NCI-H345 treated with DMSO at 0.1 percent for 48 hours (cell line): Measurements from ENCODE around the gene CAGE1.

ENCODE experiments used
- DNase-seq: peaks from one replicate; lab custom pipeline; 2025; ENCODE audit not compliant: unreplicated experiment; lab: John Stamatoyannopoulos, UW

Gene CAGE1

GRCh38 chr6:7312616-7313504, 76.7 kb downstream of the CAGE1 start, which contains the start of gene SSR1:
SSR1 (minus strand) TSS chr6:7313199; CDS start chr6:7313120, 79 bp downstream.
- DNase-seq: peak; percentile 66

GRCh38 chr6:7311917-7312615, 77.5 kb downstream of the CAGE1 start:
- no peak for DNase-seq

GRCh38 chr6:7311176-7311575, 78.4 kb downstream of the CAGE1 start:
- no peak for DNase-seq

GRCh38 chr6:7309050-7309449, 80.5 kb downstream of the CAGE1 start:
- no peak for DNase-seq

- DNase-seq: no peak
These were observed 82.0 kb downstream of the CAGE1 start for GRCh38 chr6:7307533-7307932.

GRCh38 chr6:7304821-7305220, 84.7 kb downstream of the CAGE1 start:
- no peak for DNase-seq

GRCh38 chr6:7301702-7302101, 87.8 kb downstream of the CAGE1 start:
- DNase-seq: no peak

- DNase-seq: no peak
These were observed 88.6 kb downstream of the CAGE1 start for GRCh38 chr6:7300926-7301325.

- no peak for DNase-seq
These were observed 91.4 kb downstream of the CAGE1 start for GRCh38 chr6:7298113-7298512.

GRCh38 chr6:7296602-7297001, 92.9 kb downstream of the CAGE1 start:
- no peak for DNase-seq

- no peak for DNase-seq
These were observed 93.6 kb downstream of the CAGE1 start for GRCh38 chr6:7295916-7296315.

- DNase-seq: no peak
These were observed 96.8 kb downstream of the CAGE1 start for GRCh38 chr6:7292596-7293255.

GRCh38 chr6:7290079-7290478, 99.5 kb downstream of the CAGE1 start:
- no peak for DNase-seq

GRCh38 chr6:7285416-7285815, 104.1 kb downstream of the CAGE1 start:
- DNase-seq: no peak

- no peak for DNase-seq
These were observed 105.9 kb downstream of the CAGE1 start for GRCh38 chr6:7283676-7284075.

GRCh38 chr6:7282097-7282906, 107.2 kb downstream of the CAGE1 start:
- no peak for DNase-seq
